HG03565 (cell line): Measurements from ENCODE around the gene GNS.

ENCODE experiments used
- ATAC-seq: cut with Tn5 transposase; IDR thresholded peaks from one replicate; pipeline ENCODE4 v1.9.1; 2021; ENCODE audit warnings: mild to moderate bottlenecking, moderate library complexity; ENCODE audit not compliant: unreplicated experiment

GNS gene

GRCh38 chr12:64678248-64678647 is 81.0 kb downstream of the GNS start:
- ATAC-seq, result no peak

- ATAC-seq, result no peak
Measured at GRCh38 chr12:64675795-64676194, 83.4 kb downstream of the GNS start.

- no peak for ATAC-seq
Measured at GRCh38 chr12:64674367-64674922, 84.8 kb downstream of the GNS start.

GRCh38 chr12:64673490-64674169 is 85.6 kb downstream of the GNS start:
- no peak for ATAC-seq

- ATAC-seq, result no peak
Measured at GRCh38 chr12:64672925-64673409, 86.2 kb downstream of the GNS start.

GRCh38 chr12:64671681-64672080 is 87.5 kb downstream of the GNS start:
- ATAC-seq, result no peak

GRCh38 chr12:64670919-64671639 is 88.1 kb downstream of the GNS start:
- no peak for ATAC-seq

GRCh38 chr12:64670019-64670418 is 89.2 kb downstream of the GNS start:
- ATAC-seq, result no peak

GRCh38 chr12:64669270-64669842 is 89.8 kb downstream of the GNS start:
- peak; percentile 53 for ATAC-seq

GRCh38 chr12:64667793-64668192 is 91.4 kb downstream of the GNS start:
- ATAC-seq, result no peak

GRCh38 chr12:64666054-64666914 is 92.9 kb downstream of the GNS start:
- peak; percentile 29 for ATAC-seq

- ATAC-seq, result peak; percentile 39
Measured at GRCh38 chr12:64665514-64665913, 93.7 kb downstream of the GNS start.
